Activated T-helper 9 cell treated with anti-CD3 and anti-CD28 coated beads, Interleukin-2, amount 50 U/mL, for 16 hours (primary cell): ENCODE measurements around the gene CDKL2.
"Not testable (repeated sequence)": the region's sequence is repeated elsewhere in the genome, so short reads cannot be mapped to it uniquely, and the experiment has no call there.

Experiments
- DNase-seq: peaks from one replicate; pipeline ENCODE4 v3.0.0-alpha.2; 2020; ENCODE audit warnings: low read depth

The CDKL2 gene

GRCh38 chr4:75630174-75630936 is at the start of gene CDKL2:
Gene CDKL2 (minus strand): TSS chr4:75630528. CDS start chr4:75625988, 4,540 bp downstream.
- peak; percentile 87 for DNase-seq

- DNase-seq: no peak
Measured at GRCh38 chr4:75678965-75679364, 48.6 kb upstream of the CDKL2 start.

GRCh38 chr4:75678473-75678872 is 48.1 kb upstream of the CDKL2 start:
- no peak for DNase-seq

- DNase-seq: no peak
Measured at GRCh38 chr4:75675004-75675531, 44.7 kb upstream of the CDKL2 start.

- no peak for DNase-seq
Measured at GRCh38 chr4:75673959-75674328, 43.6 kb upstream of the CDKL2 start.

GRCh38 chr4:75673027-75673958 is 43.0 kb upstream of the CDKL2 start, which contains the start of gene G3BP2:
Gene G3BP2 (minus strand): TSS chr4:75673411. CDS start chr4:75662025, 11,386 bp downstream.
- DNase-seq: peak; percentile 96

- DNase-seq: peak; percentile 72
Measured at GRCh38 chr4:75672461-75673026, 42.2 kb upstream of the CDKL2 start.

GRCh38 chr4:75671802-75672421 is 41.6 kb upstream of the CDKL2 start:
- DNase-seq: no peak

- DNase-seq: no peak
Measured at GRCh38 chr4:75668596-75668995, 38.3 kb upstream of the CDKL2 start.

GRCh38 chr4:75667636-75668035 is 37.3 kb upstream of the CDKL2 start:
- DNase-seq: not testable (repeated sequence)

- no peak for DNase-seq
Measured at GRCh38 chr4:75666299-75666698, 36.0 kb upstream of the CDKL2 start.

- not testable (repeated sequence) for DNase-seq
Measured at GRCh38 chr4:75664604-75665003, 34.3 kb upstream of the CDKL2 start.

- DNase-seq: no peak
Measured at GRCh38 chr4:75662626-75663025, 32.3 kb upstream of the CDKL2 start.

- no peak for DNase-seq
Measured at GRCh38 chr4:75660491-75660890, 30.2 kb upstream of the CDKL2 start.

GRCh38 chr4:75659512-75660031 is 29.2 kb upstream of the CDKL2 start:
- no peak for DNase-seq

GRCh38 chr4:75658876-75659275 is 28.5 kb upstream of the CDKL2 start:
- DNase-seq: no peak

GRCh38 chr4:75655562-75655961 is 25.2 kb upstream of the CDKL2 start:
- DNase-seq: no peak

GRCh38 chr4:75654905-75655304 is 24.6 kb upstream of the CDKL2 start:
- DNase-seq: no peak

GRCh38 chr4:75653845-75654503 is 23.6 kb upstream of the CDKL2 start:
- no peak for DNase-seq

GRCh38 chr4:75644095-75644494 is 13.8 kb upstream of the CDKL2 start:
- no peak for DNase-seq

- DNase-seq: no peak
Measured at GRCh38 chr4:75643651-75644050, 13.3 kb upstream of the CDKL2 start.
